HEK293T (cell line): ENCODE results near the gene HEXB.
"Not testable (repeated sequence)": the region's sequence is repeated elsewhere in the genome, so short reads cannot be mapped to it uniquely, and the experiment has no call there.

Source experiments
- CTCF ChIA-PET: fragments of 350-600 bp; formaldehyde crosslinking; extraction: SDS; loops from one replicate; lab custom pipeline; 2021; ENCODE audit warnings: antibody characterized with exemption, inconsistent platforms; lab: Yijun Ruan, JAX
- POLR2A ChIA-PET: fragments of 350-600 bp; formaldehyde crosslinking; extraction: SDS; loops from one replicate; lab custom pipeline; 2020; ENCODE audit warnings: antibody characterized with exemption, inconsistent platforms; lab: Yijun Ruan, JAX
- DNase-seq: peaks from one replicate; pipeline ENCODE4 v3.0.0; 2012; ENCODE audit warnings: mixed read lengths; ENCODE audit errors: extremely low spot score
- ARNT ChIP-seq: fragments of 450-650 bp; IDR thresholded peaks from 2 replicates; pipeline ENCODE4 v1.6.1; 2017; ENCODE audit warnings: mild to moderate bottlenecking
- BHLHE40 ChIP-seq: fragments of 450-650 bp; IDR thresholded peaks from 2 replicates; pipeline ENCODE4 v1.6.1; 2016; ENCODE audit warnings: mild to moderate bottlenecking, moderate library complexity, borderline replicate concordance
- CTBP1 ChIP-seq: fragments of 450-650 bp; IDR thresholded peaks from 2 replicates; pipeline ENCODE4 v1.6.1; 2016; ENCODE audit warnings: borderline replicate concordance
- ELF4 ChIP-seq: fragments of 450-650 bp; IDR thresholded peaks from 2 replicates; pipeline ENCODE4 v1.6.1; 2017; ENCODE audit warnings: antibody characterized with exemption
- FOXA1 ChIP-seq: fragments of 450-650 bp; IDR thresholded peaks from 2 replicates; pipeline ENCODE4 v1.6.1; 2016; ENCODE audit warnings: mild to moderate bottlenecking
- FOXK2 ChIP-seq: fragments of 450-650 bp; IDR thresholded peaks from 2 replicates; pipeline ENCODE4 v1.6.1; 2016; ENCODE audit warnings: mild to moderate bottlenecking
- FOXM1 ChIP-seq: fragments of 450-650 bp; IDR thresholded peaks from 2 replicates; pipeline ENCODE4 v1.6.1; 2017; ENCODE audit warnings: mild to moderate bottlenecking, borderline replicate concordance
- HDGF ChIP-seq: fragments of 450-650 bp; IDR thresholded peaks from 2 replicates; pipeline ENCODE4 v1.6.1; 2017; ENCODE audit warnings: antibody characterized with exemption, borderline replicate concordance
- L3MBTL2 ChIP-seq: fragments of 450-650 bp; conservative IDR thresholded peaks from 2 replicates; pipeline ENCODE4 v1.6.1; 2016; ENCODE audit warnings: mild to moderate bottlenecking
- LEF1 ChIP-seq: fragments of 450-650 bp; IDR thresholded peaks from 2 replicates; pipeline ENCODE4 v1.6.1; 2017; ENCODE audit warnings: mild to moderate bottlenecking, borderline replicate concordance
- NFRKB ChIP-seq: fragments of 450-650 bp; IDR thresholded peaks from 2 replicates; pipeline ENCODE4 v1.6.1; 2016; ENCODE audit warnings: mild to moderate bottlenecking, moderate library complexity
- PKNOX1 ChIP-seq: fragments of 450-650 bp; IDR thresholded peaks from 2 replicates; pipeline ENCODE4 v1.6.1; 2016
- SP1 ChIP-seq: fragments of 450-650 bp; IDR thresholded peaks from 2 replicates; pipeline ENCODE4 v1.6.1; 2017
- SUZ12 ChIP-seq: fragments of 450-650 bp; IDR thresholded peaks from 2 replicates; pipeline ENCODE4 v1.6.1; 2016; ENCODE audit warnings: mild to moderate bottlenecking
- TARDBP ChIP-seq: fragments of 450-650 bp; IDR thresholded peaks from 2 replicates; pipeline ENCODE4 v1.6.1; 2016
- ZNF384 ChIP-seq: fragments of 450-650 bp; IDR thresholded peaks from 2 replicates; pipeline ENCODE4 v1.6.1; 2016

Gene HEXB

GRCh38 chr5:74665816-74666215, 19.2 kb upstream of the HEXB start:
- DNase-seq = no peak
- POLR2A ChIA-PET = no interaction called here
- TF ChIP-seq SP1 (no peak), TARDBP (no peak), CTBP1 (no peak), FOXK2 (no peak)
- CTCF ChIA-PET = interaction anchor here (0.7 kb wide), 1 partner anchor 19 kb away, joined by 3 read pairs; no protein-coding TSS in a partner anchor

- TF ChIP-seq TARDBP (no peak), L3MBTL2 (no peak), FOXK2 (no peak), HDGF (no peak), CTBP1 (no peak), FOXM1 (no peak), BHLHE40 (no peak), NFRKB (no peak)
- ChIA-PET POLR2A (no interaction called here), CTCF (no interaction called here)
- no peak for DNase-seq
Observed at GRCh38 chr5:74667396-74667795, 17.6 kb upstream of the HEXB start.

- POLR2A ChIA-PET = no interaction called here
- DNase-seq = no peak
- TF ChIP-seq ELF4 (no peak), L3MBTL2 (no peak), FOXM1 (no peak), NFRKB (no peak), ZNF384 (no peak), LEF1 (no peak), HDGF (no peak), TARDBP (no peak), PKNOX1 (no peak), BHLHE40 (no peak)
- CTCF ChIA-PET = no interaction called here
Observed at GRCh38 chr5:74669821-74670220, 15.2 kb upstream of the HEXB start.

GRCh38 chr5:74670396-74671038, 14.5 kb upstream of the HEXB start:
- CTCF ChIA-PET = no interaction called here
- DNase-seq = no peak
- no peak for TF ChIP-seq LEF1
- no peak for TF ChIP-seq BHLHE40
- no peak for TF ChIP-seq SUZ12
- TF ChIP-seq ELF4 = no peak
- no peak for TF ChIP-seq TARDBP
- no peak for TF ChIP-seq FOXM1
- no peak for TF ChIP-seq HDGF
- TF ChIP-seq CTBP1 = no peak
- TF ChIP-seq FOXA1 = no peak
- no peak for TF ChIP-seq SP1
- TF ChIP-seq FOXK2 = no peak
- no peak for TF ChIP-seq ARNT
- TF ChIP-seq L3MBTL2 = no peak
- TF ChIP-seq PKNOX1 = no peak
- no peak for TF ChIP-seq ZNF384
- no peak for TF ChIP-seq NFRKB
- POLR2A ChIA-PET = no interaction called here

GRCh38 chr5:74672215-74672877, 12.7 kb upstream of the HEXB start:
- no peak for DNase-seq
- CTCF ChIA-PET = interaction anchor here (0.7 to 1.3 kb wide), 2 partner anchors 8 to 178 kb away, joined by 3 read pairs; no protein-coding TSS in a partner anchor
- POLR2A ChIA-PET = no interaction called here
- TF ChIP-seq LEF1 (no peak), ZNF384 (no peak), FOXM1 (no peak), PKNOX1 (no peak), ELF4 (no peak), SUZ12 (no peak), ARNT (no peak), L3MBTL2 (no peak), SP1 (no peak), HDGF (no peak), FOXA1 (no peak), TARDBP (no peak), BHLHE40 (no peak), CTBP1 (no peak), FOXK2 (no peak), NFRKB (no peak)

- DNase-seq = no peak
- TF ChIP-seq FOXK2 (no peak), HDGF (no peak), NFRKB (no peak), L3MBTL2 (no peak), TARDBP (no peak), BHLHE40 (no peak), PKNOX1 (no peak)
- ChIA-PET CTCF (interaction anchor here (0.6 to 1.3 kb wide), 2 partner anchors 9 to 789 kb away, joined by 3 to 5 read pairs; no protein-coding TSS in a partner anchor), POLR2A (no interaction called here)
Observed at GRCh38 chr5:74673011-74673790, 11.8 kb upstream of the HEXB start.

- DNase-seq, CTCF ChIA-PET, POLR2A ChIA-PET: not testable (repeated sequence)
Observed at GRCh38 chr5:74676466-74676865, 8.6 kb upstream of the HEXB start.

GRCh38 chr5:74678123-74678522, 6.9 kb upstream of the HEXB start:
- DNase-seq, POLR2A ChIA-PET: not testable (repeated sequence)
- CTCF ChIA-PET = interaction anchor here (0.7 kb wide), 1 partner anchor 423 kb away, joined by 3 read pairs; no protein-coding TSS in a partner anchor

- DNase-seq, POLR2A ChIA-PET, CTCF ChIA-PET: not testable (repeated sequence)
Observed at GRCh38 chr5:74679300-74679699, 5.7 kb upstream of the HEXB start.
